Measurements from ENCODE around the gene CST6. TPM values are rescaled to one million over a fixed set of nuclear protein-coding genes. Genes with fewer than 3 reads are reported as not detected.
A peak's percentile ranks its signal among the peaks of the same experiment; 100 is the strongest.

Gene CST6, protein sequence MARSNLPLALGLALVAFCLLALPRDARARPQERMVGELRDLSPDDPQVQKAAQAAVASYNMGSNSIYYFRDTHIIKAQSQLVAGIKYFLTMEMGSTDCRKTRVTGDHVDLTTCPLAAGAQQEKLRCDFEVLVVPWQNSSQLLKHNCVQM
- 1 to 10 TPM in 1 of 2 donors, under 1 TPM in 1; 0.36 to 6.5 TPM for total RNA-seq

DNA sequence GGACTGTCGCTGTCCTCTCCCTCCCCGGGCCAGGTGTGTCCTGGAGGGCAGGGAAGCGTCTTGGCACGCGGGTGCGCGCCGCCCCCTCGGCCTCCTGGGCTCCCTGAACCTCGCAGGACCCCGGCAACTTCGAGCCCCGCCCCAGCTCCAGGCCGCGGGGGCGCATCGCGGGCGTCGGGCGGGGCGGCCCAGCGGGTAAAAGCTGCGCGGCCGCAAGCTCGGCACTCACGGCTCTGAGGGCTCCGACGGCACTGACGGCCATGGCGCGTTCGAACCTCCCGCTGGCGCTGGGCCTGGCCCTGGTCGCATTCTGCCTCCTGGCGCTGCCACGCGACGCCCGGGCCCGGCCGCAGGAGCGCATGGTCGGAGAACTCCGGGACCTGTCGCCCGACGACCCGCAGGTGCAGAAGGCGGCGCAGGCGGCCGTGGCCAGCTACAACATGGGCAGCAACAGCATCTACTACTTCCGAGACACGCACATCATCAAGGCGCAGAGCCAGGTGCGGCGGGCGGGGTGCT is at the start of gene CST6:
CST6 (plus strand) TSS at position 224 of the 519 bp plus-strand sequence; CDS start at position 261, 37 bp downstream.
- 11% methylated on average over 27 of the region's 61 CpGs for WGBS
- Histone ChIP-seq H3K36me3 (no peaks in the 10 kb centered on the region), H3K27ac (no peak within 1 kb of the TSS), H3K4me1 (replicated peaks) (no peaks in the 10 kb centered on the region), H3K27me3 (replicated peaks; ENCODE audit: insufficient read depth) (peaks cover 2% of the 10 kb centered on the region), H3K9me3 (no peaks in the 10 kb centered on the region), H3K4me3 (no peak within 1 kb of the TSS)
- TF ChIP-seq POLR2A (IDR thresholded peaks at IDR 0.05): no peak
- TF ChIP-seq, protein P1, sequence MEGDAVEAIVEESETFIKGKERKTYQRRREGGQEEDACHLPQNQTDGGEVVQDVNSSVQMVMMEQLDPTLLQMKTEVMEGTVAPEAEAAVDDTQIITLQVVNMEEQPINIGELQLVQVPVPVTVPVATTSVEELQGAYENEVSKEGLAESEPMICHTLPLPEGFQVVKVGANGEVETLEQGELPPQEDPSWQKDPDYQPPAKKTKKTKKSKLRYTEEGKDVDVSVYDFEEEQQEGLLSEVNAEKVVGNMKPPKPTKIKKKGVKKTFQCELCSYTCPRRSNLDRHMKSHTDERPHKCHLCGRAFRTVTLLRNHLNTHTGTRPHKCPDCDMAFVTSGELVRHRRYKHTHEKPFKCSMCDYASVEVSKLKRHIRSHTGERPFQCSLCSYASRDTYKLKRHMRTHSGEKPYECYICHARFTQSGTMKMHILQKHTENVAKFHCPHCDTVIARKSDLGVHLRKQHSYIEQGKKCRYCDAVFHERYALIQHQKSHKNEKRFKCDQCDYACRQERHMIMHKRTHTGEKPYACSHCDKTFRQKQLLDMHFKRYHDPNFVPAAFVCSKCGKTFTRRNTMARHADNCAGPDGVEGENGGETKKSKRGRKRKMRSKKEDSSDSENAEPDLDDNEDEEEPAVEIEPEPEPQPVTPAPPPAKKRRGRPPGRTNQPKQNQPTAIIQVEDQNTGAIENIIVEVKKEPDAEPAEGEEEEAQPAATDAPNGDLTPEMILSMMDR (IDR thresholded peaks at IDR 0.05): no peak
- TF ChIP-seq POLR2AphosphoS5 (IDR thresholded peaks at IDR 0.05): no peak
- DNase-seq (ENCODE audit: low spot score): no peak
- intact Hi-C loops (cut with DNase I): no loop called here

DNA sequence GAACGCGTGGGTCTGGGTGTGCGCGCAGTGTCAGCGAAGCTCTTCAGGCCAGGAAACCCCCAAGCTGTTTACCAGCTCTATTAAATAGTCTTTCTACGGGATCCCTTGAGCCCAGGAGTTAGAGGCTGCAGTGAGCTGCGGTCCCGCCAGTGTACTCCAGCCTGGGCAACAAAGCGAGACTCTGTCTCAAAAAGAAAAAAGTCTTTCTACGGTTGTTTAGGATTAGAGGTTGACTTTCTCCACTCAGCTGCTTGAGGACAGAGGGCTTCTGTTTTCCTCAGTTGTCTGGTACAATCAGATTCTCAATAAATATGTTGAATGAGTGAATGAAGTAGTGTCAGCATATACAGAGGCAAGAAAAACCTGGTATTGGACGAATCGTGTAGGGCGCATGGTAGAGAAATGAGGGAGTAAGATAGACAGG is 49.7 kb upstream of the CST6 start:
- Histone ChIP-seq H3K27ac (peak overlapping the region; percentile 74 to 81), H3K4me3 (peak overlapping the region; percentile 89 to 100), H3K27me3 (replicated peaks; ENCODE audit: insufficient read depth) (no peaks in the 10 kb centered on the region), H3K4me1 (replicated peaks) (peaks cover 12% of the 10 kb centered on the region), H3K36me3 (peaks cover 18 to 28% of the 10 kb centered on the region in 2 donors), H3K9me3 (no peaks in the 10 kb centered on the region)
- DNase-seq (ENCODE audit: low spot score): no peak
- intact Hi-C loops (cut with DNase I): loop anchor here (5.0 kb wide), 1 partner anchor 45 kb away; the partner anchor contains the start of genes C11orf68 and DRAP1
- 4% methylated on average over 13 of the region's 13 CpGs for WGBS
- TF ChIP-seq, protein P1 (IDR thresholded peaks at IDR 0.05): no peak
- no peak for TF ChIP-seq POLR2A (IDR thresholded peaks at IDR 0.05)
- no peak for TF ChIP-seq POLR2AphosphoS5 (IDR thresholded peaks at IDR 0.05)

DNA sequence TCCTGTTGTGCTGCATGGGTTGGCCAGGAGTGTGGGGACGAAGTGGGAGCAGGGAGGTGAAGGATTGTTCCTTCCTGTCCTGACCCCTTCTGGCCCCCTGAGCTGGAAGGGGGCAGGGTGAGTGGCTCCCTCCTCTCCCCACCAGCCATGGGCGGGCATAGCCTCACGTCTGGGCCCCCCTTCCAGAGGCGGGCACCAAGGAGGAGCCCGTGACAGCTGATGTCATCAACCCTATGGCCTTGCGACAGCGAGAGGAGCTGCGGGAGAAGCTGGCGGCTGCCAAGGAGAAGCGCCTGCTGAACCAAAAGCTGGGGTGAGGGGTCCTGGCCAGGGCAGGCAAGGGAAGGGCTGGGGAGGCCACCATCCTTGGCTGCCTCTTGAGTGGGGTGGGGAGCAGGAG is 46.9 kb upstream of the CST6 start:
- Histone ChIP-seq H3K9me3 (no peaks in the 10 kb centered on the region), H3K4me3 (no peak overlapping the region), H3K27ac (no peak overlapping the region), H3K4me1 (replicated peaks) (peaks cover 12% of the 10 kb centered on the region), H3K36me3 (peaks cover 18 to 33% of the 10 kb centered on the region in 2 donors), H3K27me3 (replicated peaks; ENCODE audit: insufficient read depth) (no peaks in the 10 kb centered on the region)
- DNase-seq (ENCODE audit: low spot score): no peak
- WGBS: 80% methylated on average over 10 of the region's 10 CpGs
- TF ChIP-seq, protein P1 (IDR thresholded peaks at IDR 0.05): no peak
- TF ChIP-seq POLR2AphosphoS5 (IDR thresholded peaks at IDR 0.05) (no peak), POLR2A (IDR thresholded peaks at IDR 0.05) (no peak)
- intact Hi-C loops (cut with DNase I): loop anchor here (5.0 kb wide), 1 partner anchor 48 kb away; the partner anchor contains the start of genes C11orf68 and DRAP1

DNA sequence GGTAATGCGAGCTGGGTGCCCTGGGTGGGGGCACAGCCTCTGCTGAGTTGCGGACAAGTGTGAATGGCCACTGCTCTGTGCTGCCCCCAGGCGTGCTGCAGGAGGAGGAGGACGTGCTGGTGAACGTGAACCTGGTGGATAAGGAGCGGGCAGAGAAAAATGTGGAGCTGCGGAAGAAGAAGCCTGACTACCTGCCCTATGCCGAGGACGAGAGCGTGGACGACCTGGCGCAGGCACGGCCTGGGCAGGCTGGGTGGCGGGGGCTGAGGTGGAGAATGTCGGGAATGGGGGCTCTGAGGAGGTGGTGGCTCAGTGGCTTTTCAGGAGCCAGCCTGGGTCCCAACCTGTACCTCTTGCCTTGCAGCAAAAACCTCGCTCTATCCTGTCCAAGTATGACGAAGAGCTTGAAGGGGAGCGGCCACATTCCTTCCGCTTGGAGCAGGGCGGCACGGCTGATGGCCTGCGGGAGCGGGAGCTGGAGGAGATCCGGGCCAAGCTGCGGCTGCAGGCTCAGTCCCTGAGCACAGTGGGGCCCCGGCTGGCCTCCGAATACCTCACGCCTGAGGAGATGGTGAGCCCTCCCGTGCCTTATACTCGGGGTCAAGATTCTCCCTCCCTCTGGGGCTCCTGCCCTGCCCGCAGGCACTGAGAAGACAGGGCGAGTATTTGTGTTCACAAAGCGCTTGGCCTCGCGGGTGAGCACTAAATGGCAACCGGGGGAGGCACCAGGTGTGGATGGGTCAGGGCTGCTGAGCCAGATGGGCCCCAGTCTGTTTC is 45.6 kb upstream of the CST6 start:
- no peak for DNase-seq (ENCODE audit: low spot score)
- Histone ChIP-seq H3K4me3 (no peak overlapping the region), H3K27ac (no peak overlapping the region), H3K4me1 (replicated peaks) (peaks cover 12% of the 10 kb centered on the region), H3K27me3 (replicated peaks; ENCODE audit: insufficient read depth) (no peaks in the 10 kb centered on the region), H3K36me3 (peaks cover 18 to 33% of the 10 kb centered on the region in 2 donors), H3K9me3 (no peaks in the 10 kb centered on the region)
- intact Hi-C loops (cut with DNase I): no loop called here
- WGBS: 91% methylated on average over 36 of the region's 36 CpGs
- no peak for TF ChIP-seq POLR2AphosphoS5 (IDR thresholded peaks at IDR 0.05)
- TF ChIP-seq, protein P1 (IDR thresholded peaks at IDR 0.05): no peak
- TF ChIP-seq POLR2A (IDR thresholded peaks at IDR 0.05): no peak

Data from prostate gland (tissue), 2 donors.